C4-2B (cell line): ENCODE results near the gene TERC.

Experiments used
- H3K27ac ChIP-seq: fragments of 450-650 bp; 2 replicates; pipeline ENCODE4 v1.5.1; 2017
- CTCF ChIP-seq: fragments of 450-650 bp; conservative IDR thresholded peaks from 2 replicates; pipeline ENCODE4 v1.5.1; 2017; ENCODE audit warnings: mild to moderate bottlenecking
- ZFX ChIP-seq: fragments of 450-650 bp; IDR thresholded peaks from 2 replicates; pipeline ENCODE4 v1.6.1; 2017

Gene TERC

GRCh38 chr3:169780742-169781141 lies 15.9 kb upstream of the TERC start:
- no peak for TF ChIP-seq CTCF
- TF ChIP-seq ZFX = no peak
- H3K27ac ChIP-seq = no peak overlapping the region

- H3K27ac ChIP-seq = no peak overlapping the region
Measured at GRCh38 chr3:169777822-169778221, 13.0 kb upstream of the TERC start.

GRCh38 chr3:169774186-169774585 lies 9.3 kb upstream of the TERC start:
- H3K27ac ChIP-seq = no peak overlapping the region

More at GRCh38 chr3:169777822-169778221, 13.0 kb upstream of the TERC start:
- TF ChIP-seq ZFX (no peak), CTCF (no peak)

GRCh38 chr3:169772897-169773816 lies 8.3 kb upstream of the TERC start, which contains the start of gene MYNN:
TSS of gene MYNN (plus strand) at chr3:169773396. CDS start at chr3:169774296, 900 bp downstream.
- H3K27ac ChIP-seq = peak within 1 kb of the TSS; percentile 98
- peak; percentile 92 for TF ChIP-seq ZFX
- peak; percentile 30; the same call in 1 of the 2 replicates for TF ChIP-seq CTCF

More at GRCh38 chr3:169774186-169774585, 9.3 kb upstream of the TERC start:
- TF ChIP-seq CTCF (no peak), ZFX (no peak)

- TF ChIP-seq ZFX (no peak), CTCF (no peak)
Measured at GRCh38 chr3:169772305-169772896, 7.5 kb upstream of the TERC start.

GRCh38 chr3:169771497-169772304 lies 6.8 kb upstream of the TERC start:
- TF ChIP-seq CTCF = no peak
- no peak for TF ChIP-seq ZFX
- peak overlapping the region; percentile 53; the same call in 1 of the 2 replicates for H3K27ac ChIP-seq

More at GRCh38 chr3:169772305-169772896, 7.5 kb upstream of the TERC start:
- H3K27ac ChIP-seq = peak overlapping the region; percentile 98
